Muscle layer of colon (tissue), 2 donors: ENCODE data around the gene INTS14.

Experiments used
- H3K27ac ChIP-seq: one replicate; pipeline ENCODE4 v1.7.0; 2013; ENCODE audit warnings: low read depth, mild to moderate bottlenecking, low read length, moderate library complexity
- H3K27me3 ChIP-seq, 2 donors: one replicate each; pipeline ENCODE4 v1.7.0; 2013; ENCODE audit warnings: low read length in 2 of 2, mild to moderate bottlenecking in 2 of 2; ENCODE audit not compliant: insufficient read depth in 2 of 2, control insufficient read depth in 1 of 2
- H3K36me3 ChIP-seq: one replicate; pipeline ENCODE4 v1.7.0; 2013; ENCODE audit warnings: mild to moderate bottlenecking, low read length; ENCODE audit not compliant: insufficient read depth
- H3K4me1 ChIP-seq: one replicate; pipeline ENCODE4 v1.7.0; 2013; ENCODE audit warnings: mild to moderate bottlenecking, low read length; ENCODE audit not compliant: insufficient read depth
- H3K4me3 ChIP-seq, 2 donors: one replicate each; pipeline ENCODE4 v1.7.0; 2013; ENCODE audit warnings: low read length in 2 of 2, low read depth in 1 of 2, mild to moderate bottlenecking in 1 of 2, moderate library complexity in 1 of 2
- H3K9ac ChIP-seq: one replicate; pipeline ENCODE4 v1.7.0; 2013; ENCODE audit warnings: low read length
- H3K9me3 ChIP-seq: one replicate; pipeline ENCODE4 v1.7.0; 2013; ENCODE audit warnings: mild to moderate bottlenecking, low read length
- donor health status: abdominal sarcoma.
- donor health status: Adenocarcinoma of cecum.

The INTS14 gene

DNA sequence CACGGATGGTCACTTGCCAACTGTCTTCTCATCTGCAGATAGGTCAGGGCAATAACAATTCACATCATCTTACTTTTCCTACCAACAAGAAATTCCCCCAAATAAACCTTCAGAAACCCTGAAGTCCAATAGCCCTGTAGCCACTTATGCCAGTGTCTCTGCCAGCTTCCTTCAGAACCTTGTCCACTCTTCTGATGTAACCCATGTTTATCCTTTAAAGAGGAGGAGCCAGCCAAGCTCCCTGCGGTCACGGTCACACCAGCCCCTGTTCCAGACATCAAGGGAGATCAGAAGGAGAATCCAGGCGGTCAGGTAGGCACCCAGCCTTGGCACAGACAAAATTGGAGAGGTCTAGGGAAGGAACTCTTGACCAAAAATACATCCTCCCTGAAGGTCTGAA is 34.5 kb upstream of the INTS14 start:
- H3K9ac ChIP-seq = no peak overlapping the region
- no peaks in the 10 kb centered on the region for H3K9me3 ChIP-seq
- H3K27me3 ChIP-seq = no peaks in the 10 kb centered on the region
- no peak overlapping the region for H3K27ac ChIP-seq
- no peaks in the 10 kb centered on the region for H3K36me3 ChIP-seq
- no peak overlapping the region for H3K4me3 ChIP-seq
- H3K4me1 ChIP-seq = no peaks in the 10 kb centered on the region

DNA sequence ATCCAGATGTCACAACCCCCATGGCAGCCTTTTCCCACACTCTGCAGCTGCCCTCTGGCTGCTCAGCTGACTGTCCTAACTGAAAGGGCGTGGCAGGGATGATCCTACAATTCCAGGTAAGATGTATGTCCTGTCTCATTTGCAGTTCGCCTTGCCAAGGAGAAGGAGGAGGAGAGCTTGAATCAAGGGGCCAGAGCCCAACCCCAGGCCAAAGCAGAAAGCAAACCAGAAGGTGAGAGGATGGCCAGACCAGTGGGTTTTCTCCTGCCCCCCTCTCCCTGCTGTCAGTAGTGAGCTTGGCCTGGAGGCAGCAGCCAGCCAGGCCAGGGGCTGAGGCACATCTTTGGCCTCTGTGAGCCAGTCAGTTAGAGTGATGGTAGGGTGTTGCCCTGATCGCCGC is 33.4 kb upstream of the INTS14 start:
- H3K9ac ChIP-seq = no peak overlapping the region
- no peaks in the 10 kb centered on the region for H3K9me3 ChIP-seq
- no peak overlapping the region for H3K4me3 ChIP-seq

DNA sequence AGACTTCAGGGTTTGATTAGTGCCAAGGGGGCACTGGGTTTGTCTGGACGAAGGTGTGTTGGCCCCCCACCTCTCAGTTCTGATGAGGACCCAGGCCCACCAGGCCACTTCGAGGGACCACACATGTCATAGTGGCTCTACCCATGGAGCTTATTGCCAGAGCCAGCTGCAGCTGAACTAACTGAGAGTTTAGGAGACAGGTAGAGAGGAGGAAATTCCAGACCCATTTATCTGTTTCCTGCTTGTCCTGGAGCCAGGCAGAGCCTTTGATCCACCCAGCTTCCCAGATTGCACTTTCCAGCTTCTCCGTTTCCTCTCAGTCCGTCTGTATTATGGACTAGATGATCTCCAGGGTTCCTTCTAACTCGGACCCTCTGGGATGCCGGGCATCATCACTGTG is 31.7 kb upstream of the INTS14 start:
- Histone ChIP-seq H3K9me3 (no peaks in the 10 kb centered on the region), H3K9ac (no peak overlapping the region)

More for the DNA sequence above, 33.4 kb upstream of the INTS14 start:
- Histone ChIP-seq H3K27ac (no peak overlapping the region), H3K36me3 (no peaks in the 10 kb centered on the region), H3K4me1 (no peaks in the 10 kb centered on the region), H3K27me3 (no peaks in the 10 kb centered on the region)

DNA sequence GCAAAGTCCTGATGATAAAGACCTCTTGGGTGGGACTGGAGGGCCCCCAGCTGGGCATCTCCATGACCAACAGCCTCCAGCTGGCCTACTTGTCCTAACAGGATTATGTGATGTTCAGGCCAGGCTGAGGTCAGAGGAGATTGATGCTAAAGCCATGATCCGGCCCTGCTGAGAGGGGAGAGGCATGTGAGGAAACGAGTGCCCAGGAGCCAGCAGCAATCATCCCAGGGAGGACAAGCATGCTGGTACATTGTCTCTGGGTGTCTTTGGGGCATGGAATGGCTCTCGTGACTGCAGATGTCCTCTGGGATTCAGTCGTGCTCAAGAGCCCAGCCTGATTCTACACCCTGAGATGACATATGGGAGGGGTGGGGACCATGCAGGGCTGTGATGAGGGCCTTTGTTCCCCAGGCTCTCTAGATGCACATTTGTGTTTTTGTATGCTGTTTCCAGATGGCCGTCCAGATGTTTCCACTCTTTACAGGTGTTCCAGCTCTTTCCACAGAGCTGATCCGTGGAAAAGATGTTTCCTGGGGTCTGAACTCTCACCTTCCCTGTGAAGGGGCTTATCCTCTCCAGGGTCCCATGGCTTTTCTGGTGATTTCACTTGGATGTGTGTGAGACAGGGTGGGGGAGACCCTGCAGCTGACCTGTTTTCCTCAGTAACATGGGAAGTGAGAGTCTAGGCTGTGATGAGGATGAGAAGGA is 31.0 kb upstream of the INTS14 start:
- Histone ChIP-seq H3K27ac (no peak overlapping the region), H3K4me3 (no peak overlapping the region), H3K9me3 (no peaks in the 10 kb centered on the region), H3K36me3 (no peaks in the 10 kb centered on the region), H3K4me1 (peaks cover 9% of the 10 kb centered on the region), H3K27me3 (no peaks in the 10 kb centered on the region), H3K9ac (no peak overlapping the region)

More for the DNA sequence above, 31.7 kb upstream of the INTS14 start:
- Histone ChIP-seq H3K4me1 (peaks cover 9% of the 10 kb centered on the region), H3K27ac (no peak overlapping the region), H3K4me3 (no peak overlapping the region), H3K27me3 (no peaks in the 10 kb centered on the region), H3K36me3 (no peaks in the 10 kb centered on the region)

DNA sequence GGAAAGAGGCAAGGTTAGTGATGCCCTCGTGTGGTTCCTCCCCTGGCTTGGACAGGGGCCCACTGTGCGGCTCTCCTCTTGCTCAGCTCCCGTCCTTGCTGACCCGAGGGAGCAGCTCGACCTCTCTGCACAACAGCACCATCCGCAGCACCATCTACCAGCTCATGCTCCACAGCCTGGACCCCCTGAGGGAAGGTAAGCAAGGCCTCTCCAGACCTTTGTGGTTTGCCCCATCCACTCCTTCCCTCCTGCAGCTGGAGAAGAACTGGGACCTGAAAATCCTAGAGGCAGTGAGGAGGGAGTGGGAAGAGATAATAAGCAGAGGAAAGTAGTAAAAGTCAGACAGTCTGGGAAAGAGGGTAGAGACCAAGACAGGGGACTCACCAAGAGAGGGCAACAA is 28.6 kb upstream of the INTS14 start:
- no peak overlapping the region for H3K4me3 ChIP-seq
- no peaks in the 10 kb centered on the region for H3K27me3 ChIP-seq
- H3K36me3 ChIP-seq = no peaks in the 10 kb centered on the region

DNA sequence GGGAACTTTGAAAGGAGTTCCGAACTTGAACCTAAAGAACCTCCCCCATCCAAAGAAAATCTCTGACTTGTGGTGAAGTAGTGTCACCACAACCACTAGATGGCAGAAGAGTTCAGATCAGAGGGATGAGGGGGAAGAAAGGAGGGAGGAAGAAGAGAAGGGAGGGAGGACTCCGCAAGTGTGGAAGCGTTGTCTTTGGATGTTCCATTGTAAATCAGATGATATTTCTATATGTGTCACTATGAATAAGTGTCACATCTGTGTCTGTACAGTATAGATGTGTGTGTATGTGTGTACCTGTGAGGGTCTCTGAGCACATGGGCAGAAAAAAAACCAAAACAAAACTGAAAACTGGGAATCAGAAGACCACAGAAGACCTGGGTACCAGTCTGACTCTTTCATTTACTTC is 27.8 kb upstream of the INTS14 start:
- no peaks in the 10 kb centered on the region for H3K27me3 ChIP-seq
- H3K27ac ChIP-seq = no peak overlapping the region
- no peaks in the 10 kb centered on the region for H3K9me3 ChIP-seq
- H3K4me3 ChIP-seq = peak overlapping the region in 1 of 2 donors; percentile 40
- H3K4me1 ChIP-seq = peaks cover 9% of the 10 kb centered on the region
- H3K9ac ChIP-seq = no peak overlapping the region
- H3K36me3 ChIP-seq = no peaks in the 10 kb centered on the region

More for the DNA sequence above, 28.6 kb upstream of the INTS14 start:
- H3K9me3 ChIP-seq = no peaks in the 10 kb centered on the region
- peaks cover 9% of the 10 kb centered on the region for H3K4me1 ChIP-seq
- no peak overlapping the region for H3K9ac ChIP-seq
- no peak overlapping the region for H3K27ac ChIP-seq

DNA sequence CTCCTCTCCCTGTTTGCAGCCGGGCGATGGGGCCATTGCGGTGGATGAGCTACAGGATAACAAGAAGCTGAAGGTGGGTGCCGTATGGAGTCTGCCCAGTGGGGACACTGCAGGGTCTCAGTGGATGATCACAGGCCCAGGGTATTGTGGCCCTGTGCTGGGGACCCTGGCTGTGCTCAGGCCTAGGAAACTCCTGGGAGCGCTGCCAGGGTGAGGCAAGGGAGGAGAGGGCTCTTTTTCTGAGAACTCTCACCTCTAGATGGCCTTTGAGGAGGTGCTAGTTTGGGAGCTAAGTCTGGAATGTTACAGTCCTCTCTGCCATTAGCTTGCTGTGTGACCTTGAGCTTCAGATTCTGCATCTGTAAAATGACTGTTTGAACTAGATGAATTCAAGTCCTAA is 27.2 kb upstream of the INTS14 start:
- H3K27me3 ChIP-seq = no peaks in the 10 kb centered on the region
- H3K36me3 ChIP-seq = no peaks in the 10 kb centered on the region
- H3K9ac ChIP-seq = no peak overlapping the region
- no peaks in the 10 kb centered on the region for H3K9me3 ChIP-seq
- peaks cover 9% of the 10 kb centered on the region for H3K4me1 ChIP-seq
- H3K27ac ChIP-seq = no peak overlapping the region
- peak overlapping the region in 1 of 2 donors; percentile 40 for H3K4me3 ChIP-seq

DNA sequence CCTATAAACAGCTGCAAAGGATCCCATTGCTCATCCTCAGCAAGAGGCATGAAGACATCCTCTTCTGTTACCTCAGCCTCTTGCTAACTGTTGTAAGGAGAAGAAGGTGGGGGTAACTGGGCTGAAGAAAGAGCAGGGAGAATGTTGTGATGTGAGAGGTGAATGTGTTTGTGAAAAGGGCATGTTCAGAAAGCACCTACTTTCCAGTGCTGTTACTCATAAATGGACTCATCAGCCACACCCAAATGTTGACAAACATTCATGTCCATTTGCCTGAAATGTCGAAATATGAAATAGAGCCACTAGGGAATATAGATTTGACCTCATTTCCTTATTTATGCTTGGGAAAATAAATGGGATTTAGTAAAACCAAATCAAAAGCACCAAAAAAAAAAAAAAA is 23.4 kb upstream of the INTS14 start:
- no peaks in the 10 kb centered on the region for H3K36me3 ChIP-seq
- no peaks in the 10 kb centered on the region for H3K9me3 ChIP-seq
- H3K4me1 ChIP-seq = peaks cover 9% of the 10 kb centered on the region
- no peaks in the 10 kb centered on the region for H3K27me3 ChIP-seq
- H3K4me3 ChIP-seq = no peak overlapping the region
- no peak overlapping the region for H3K27ac ChIP-seq
- no peak overlapping the region for H3K9ac ChIP-seq

DNA sequence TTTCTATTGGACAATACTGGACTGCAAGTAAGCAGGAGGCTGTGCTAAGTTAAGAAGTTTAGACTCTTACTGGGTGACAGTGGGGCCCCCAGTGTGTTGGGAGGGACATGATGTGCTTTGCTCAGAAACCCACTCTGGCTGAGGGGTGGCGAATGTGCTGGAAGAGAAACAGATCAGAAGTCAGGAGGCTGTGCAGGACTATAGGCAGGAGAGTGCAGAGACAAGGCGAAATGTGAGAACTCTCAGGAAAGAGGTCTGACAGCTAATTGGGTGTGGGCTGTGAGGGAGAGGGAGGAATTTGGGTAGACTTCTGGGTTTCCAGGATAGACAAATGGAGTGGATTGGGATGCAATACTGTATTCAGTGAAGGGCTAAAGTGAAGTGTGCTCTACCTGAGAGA is 22.8 kb upstream of the INTS14 start:
- no peaks in the 10 kb centered on the region for H3K27me3 ChIP-seq
- H3K9ac ChIP-seq = no peak overlapping the region
- H3K9me3 ChIP-seq = no peaks in the 10 kb centered on the region
- H3K27ac ChIP-seq = no peak overlapping the region
- no peaks in the 10 kb centered on the region for H3K36me3 ChIP-seq
- H3K4me3 ChIP-seq = no peak overlapping the region
- peaks cover 6% of the 10 kb centered on the region for H3K4me1 ChIP-seq

DNA sequence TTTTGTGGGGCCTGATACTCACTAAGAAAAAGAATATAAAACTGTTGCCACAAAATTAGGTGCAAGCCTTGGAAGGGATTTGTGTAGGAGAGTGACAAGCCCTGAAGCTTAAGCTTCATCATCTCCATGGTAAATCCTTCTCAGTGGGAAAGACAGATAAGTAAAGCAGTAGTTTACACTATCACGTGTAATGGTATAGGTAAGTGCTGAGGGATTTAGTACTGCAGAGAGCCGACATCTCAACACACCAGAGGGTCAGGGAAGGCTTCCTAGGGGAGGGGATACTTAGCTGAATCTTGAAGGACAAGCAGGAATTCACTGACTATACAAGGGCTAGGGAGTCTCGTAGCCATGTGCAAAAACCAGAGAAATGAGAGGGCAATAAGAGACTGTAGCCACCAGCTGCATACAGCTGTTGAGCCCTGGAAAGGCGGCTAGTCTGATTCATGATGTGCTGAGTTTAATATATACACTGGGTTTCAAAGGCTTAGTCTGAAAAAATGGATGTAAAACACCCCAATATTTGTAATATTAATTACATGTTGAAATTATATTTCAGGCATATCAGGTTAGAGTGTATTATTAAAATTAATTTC is 21.9 kb upstream of the INTS14 start:
- Histone ChIP-seq H3K9me3 (no peaks in the 10 kb centered on the region), H3K36me3 (no peaks in the 10 kb centered on the region), H3K27ac (no peak overlapping the region), H3K9ac (no peak overlapping the region), H3K4me3 (no peak overlapping the region), H3K4me1 (no peaks in the 10 kb centered on the region), H3K27me3 (no peaks in the 10 kb centered on the region)

DNA sequence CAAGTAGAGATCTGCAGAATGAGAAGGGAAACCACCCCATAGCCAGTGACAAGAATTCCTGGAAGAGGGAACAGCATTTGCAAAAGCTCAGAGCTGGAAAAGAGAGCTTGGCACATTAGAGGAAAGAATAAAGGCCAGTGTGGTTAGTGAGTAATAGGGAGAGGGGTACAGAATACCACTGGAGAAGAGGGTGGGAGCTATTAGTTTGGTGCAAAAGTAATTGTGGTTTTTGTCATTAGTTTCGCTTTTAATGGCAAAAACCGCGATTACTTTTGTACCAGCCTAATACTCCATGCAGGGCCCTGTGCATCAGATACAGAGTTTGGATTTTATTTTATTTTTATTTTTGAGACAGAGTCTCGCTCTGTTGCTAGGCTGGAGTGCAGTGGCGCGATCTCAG is 20.6 kb upstream of the INTS14 start:
- H3K4me1 ChIP-seq = no peaks in the 10 kb centered on the region
- no peaks in the 10 kb centered on the region for H3K27me3 ChIP-seq
- no peak overlapping the region for H3K4me3 ChIP-seq
- H3K9ac ChIP-seq = no peak overlapping the region
- H3K36me3 ChIP-seq = no peaks in the 10 kb centered on the region
- H3K27ac ChIP-seq = no peak overlapping the region
- H3K9me3 ChIP-seq = no peaks in the 10 kb centered on the region

DNA sequence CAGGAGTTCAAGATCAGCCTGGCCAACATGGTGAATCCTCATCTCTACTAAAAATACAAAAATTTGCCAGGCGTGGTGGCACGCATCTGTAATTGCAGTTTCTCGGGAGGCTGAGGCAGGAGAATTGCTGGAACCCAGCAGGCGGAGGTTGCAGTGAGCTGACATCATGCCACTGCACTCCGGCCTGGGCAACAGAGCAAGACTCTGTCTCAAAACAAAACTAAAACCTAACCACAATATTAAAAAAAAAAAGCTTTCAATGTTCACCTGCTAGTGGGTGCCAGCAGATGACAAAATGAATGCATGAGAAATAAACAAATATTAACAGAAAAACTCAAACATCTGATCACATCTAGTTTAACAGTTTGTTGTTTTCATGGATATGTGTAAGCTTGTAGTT is 19.8 kb upstream of the INTS14 start:
- Histone ChIP-seq H3K27me3 (no peaks in the 10 kb centered on the region), H3K4me1 (no peaks in the 10 kb centered on the region), H3K9ac (no peak overlapping the region), H3K36me3 (no peaks in the 10 kb centered on the region), H3K9me3 (no peaks in the 10 kb centered on the region), H3K4me3 (no peak overlapping the region), H3K27ac (no peak overlapping the region)
